Lower lobe of right lung (tissue), 2 donors: Measurements from ENCODE around the gene PPP1R2C. TPM values are rescaled to one million over a fixed set of nuclear protein-coding genes. Genes with fewer than 3 reads are reported as not detected.

Experiments used
- ATAC-seq, 2 donors: fragments of 200-7000 bp; cut with Tn5 transposase; one replicate each; pipeline ENCODE4 v1.9.1; 2020 to 2022; ENCODE audit warnings: mild to moderate bottlenecking in 2 of 2, moderate library complexity in 2 of 2
- DNase-seq: peaks from one replicate; pipeline ENCODE4 v3.0.0-alpha.2; 2020
- H3K27ac ChIP-seq: fragments of 200-600 bp; one replicate; pipeline ENCODE4 v1.8.0; 2022
- H3K27me3 ChIP-seq: fragments of 200-600 bp; one replicate; pipeline ENCODE4 v1.8.0; 2022; ENCODE audit warnings: low read depth
- H3K36me3 ChIP-seq: fragments of 200-600 bp; one replicate; pipeline ENCODE4 v1.8.0; 2022; ENCODE audit warnings: mild to moderate bottlenecking
- H3K4me1 ChIP-seq: fragments of 200-600 bp; one replicate; pipeline ENCODE4 v1.8.0; 2022
- H3K4me3 ChIP-seq: fragments of 200-600 bp; one replicate; pipeline ENCODE4 v1.8.0; 2022; ENCODE audit warnings: mild to moderate bottlenecking
- H3K9me3 ChIP-seq: fragments of 200-600 bp; one replicate; pipeline ENCODE4 v1.8.0; 2022
- CTCF ChIP-seq: fragments of 200-600 bp; IDR thresholded peaks from one replicate; pipeline ENCODE4 v1.8.0; 2022; ENCODE audit warnings: antibody characterized with exemption, mild to moderate bottlenecking
- intact Hi-C: fragments of 100-400 bp; cut with DNase I; formaldehyde crosslinking; loops from one replicate; pipeline ENCODE4 v1.11.0; 2022
- total RNA-seq: library from RNA; stranded (reverse); fragmentation: NEBNext Ultra II Directional; extraction: Animal tissue kit (Norgen Biotek cat#: 25700); gene quantifications from one replicate; pipeline ENCODE4 v1.2.1, GENCODE V29; 2021
- donor health status: DM: no; HTN: yes; CAD: no; lungs with severe emphysema.

PPP1R2C gene
- total RNA-seq, 1 donor from 2014 or later, result not detected

GRCh38 chrX:42818151-42818921 is 40.4 kb upstream of the PPP1R2C start:
- H3K27ac ChIP-seq, result no peak overlapping the region
- H3K36me3 ChIP-seq, result no peaks in the 10 kb centered on the region
- DNase-seq (no peak), ATAC-seq (no peak)
- H3K9me3 ChIP-seq, result no peaks in the 10 kb centered on the region
- TF ChIP-seq CTCF, result no peak
- intact Hi-C loops, result no loop called here
- H3K27me3 ChIP-seq, result no peaks in the 10 kb centered on the region
- H3K4me1 ChIP-seq, result no peaks in the 10 kb centered on the region
- H3K4me3 ChIP-seq, result no peak overlapping the region

DNA sequence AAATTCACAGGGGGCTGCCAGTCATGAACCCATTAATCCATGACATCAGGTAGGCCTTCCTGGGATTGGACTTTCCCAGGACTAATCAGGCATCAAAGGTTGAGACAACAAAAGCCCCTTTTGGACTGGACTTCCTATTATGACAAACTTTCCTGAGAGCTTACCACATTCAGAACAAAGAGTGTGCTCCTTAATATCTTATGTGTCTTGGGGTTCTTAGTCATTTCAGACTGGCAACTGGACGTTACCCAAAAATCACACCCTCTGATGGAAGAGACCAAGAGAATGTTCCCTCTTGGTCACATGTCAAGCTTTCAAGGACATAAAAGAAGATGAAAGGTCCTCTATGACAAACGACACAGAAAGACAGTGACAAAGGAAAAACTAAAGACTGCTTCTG is 31.6 kb upstream of the PPP1R2C start:
- no peak for ATAC-seq

GRCh38 chrX:42807393-42807792 is 29.4 kb upstream of the PPP1R2C start:
- no peaks in the 10 kb centered on the region for H3K27me3 ChIP-seq
- no peak for ATAC-seq

More for the DNA sequence above, 31.6 kb upstream of the PPP1R2C start:
- Histone ChIP-seq H3K36me3 (no peaks in the 10 kb centered on the region), H3K27ac (no peak overlapping the region), H3K4me1 (no peaks in the 10 kb centered on the region), H3K27me3 (no peaks in the 10 kb centered on the region), H3K9me3 (no peaks in the 10 kb centered on the region), H3K4me3 (no peak overlapping the region)
- no peak for DNase-seq
- intact Hi-C loops, result no loop called here
- TF ChIP-seq CTCF, result no peak

DNA sequence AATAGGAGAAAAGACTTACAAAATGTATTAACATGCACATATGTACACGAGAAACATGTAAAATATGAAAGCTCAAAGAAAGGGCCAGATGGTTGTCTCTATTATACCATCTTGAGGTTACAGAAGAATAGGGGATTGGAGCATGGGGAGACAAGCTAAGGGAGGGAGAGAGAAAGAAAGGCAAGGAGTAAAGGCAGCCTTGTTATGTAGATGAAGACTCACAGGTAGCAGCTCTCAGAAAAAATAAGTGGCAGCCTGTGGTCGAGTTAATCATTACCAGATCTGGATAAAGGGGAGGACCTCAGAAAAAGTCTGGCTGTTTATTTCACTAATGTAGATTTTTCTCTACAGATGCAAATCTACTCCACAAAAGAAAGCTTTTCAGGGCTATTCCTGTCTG is 26.6 kb upstream of the PPP1R2C start:
- Histone ChIP-seq H3K27me3 (no peaks in the 10 kb centered on the region), H3K9me3 (no peaks in the 10 kb centered on the region), H3K4me3 (no peak overlapping the region), H3K36me3 (no peaks in the 10 kb centered on the region), H3K4me1 (no peaks in the 10 kb centered on the region), H3K27ac (no peak overlapping the region)
- no peak for ATAC-seq
- TF ChIP-seq CTCF, result no peak
- intact Hi-C loops, result no loop called here
- no peak for DNase-seq

More at GRCh38 chrX:42807393-42807792, 29.4 kb upstream of the PPP1R2C start:
- intact Hi-C loops, result no loop called here
- Histone ChIP-seq H3K27ac (no peak overlapping the region), H3K4me1 (no peaks in the 10 kb centered on the region), H3K4me3 (no peak overlapping the region), H3K9me3 (no peaks in the 10 kb centered on the region), H3K36me3 (no peaks in the 10 kb centered on the region)
- DNase-seq, result no peak
- TF ChIP-seq CTCF, result no peak

GRCh38 chrX:42803320-42803719 is 25.4 kb upstream of the PPP1R2C start:
- TF ChIP-seq CTCF, result no peak
- no peak overlapping the region for H3K4me3 ChIP-seq

More at GRCh38 chrX:42803320-42803719, 25.4 kb upstream of the PPP1R2C start:
- H3K4me1 ChIP-seq, result no peaks in the 10 kb centered on the region
- ATAC-seq (no peak), DNase-seq (no peak)
- no peak overlapping the region for H3K27ac ChIP-seq
- intact Hi-C loops, result no loop called here
- no peaks in the 10 kb centered on the region for H3K36me3 ChIP-seq
- H3K27me3 ChIP-seq, result no peaks in the 10 kb centered on the region
- H3K9me3 ChIP-seq, result no peaks in the 10 kb centered on the region
